ENCODE data around the gene PRICKLE1.

GRCh38 chr12:42442888-42443287 lies 146.7 kb downstream of the PRICKLE1 start:
- TF ChIP-seq, protein P1, sequence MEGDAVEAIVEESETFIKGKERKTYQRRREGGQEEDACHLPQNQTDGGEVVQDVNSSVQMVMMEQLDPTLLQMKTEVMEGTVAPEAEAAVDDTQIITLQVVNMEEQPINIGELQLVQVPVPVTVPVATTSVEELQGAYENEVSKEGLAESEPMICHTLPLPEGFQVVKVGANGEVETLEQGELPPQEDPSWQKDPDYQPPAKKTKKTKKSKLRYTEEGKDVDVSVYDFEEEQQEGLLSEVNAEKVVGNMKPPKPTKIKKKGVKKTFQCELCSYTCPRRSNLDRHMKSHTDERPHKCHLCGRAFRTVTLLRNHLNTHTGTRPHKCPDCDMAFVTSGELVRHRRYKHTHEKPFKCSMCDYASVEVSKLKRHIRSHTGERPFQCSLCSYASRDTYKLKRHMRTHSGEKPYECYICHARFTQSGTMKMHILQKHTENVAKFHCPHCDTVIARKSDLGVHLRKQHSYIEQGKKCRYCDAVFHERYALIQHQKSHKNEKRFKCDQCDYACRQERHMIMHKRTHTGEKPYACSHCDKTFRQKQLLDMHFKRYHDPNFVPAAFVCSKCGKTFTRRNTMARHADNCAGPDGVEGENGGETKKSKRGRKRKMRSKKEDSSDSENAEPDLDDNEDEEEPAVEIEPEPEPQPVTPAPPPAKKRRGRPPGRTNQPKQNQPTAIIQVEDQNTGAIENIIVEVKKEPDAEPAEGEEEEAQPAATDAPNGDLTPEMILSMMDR (IDR thresholded peaks at IDR 0.05): no peak
- TF ChIP-seq POLR2A (IDR thresholded peaks at IDR 0.05): no peak

Data from testis (tissue), 2 donors.